ENCODE results near the gene EXD3.

EXD3 gene

DNA sequence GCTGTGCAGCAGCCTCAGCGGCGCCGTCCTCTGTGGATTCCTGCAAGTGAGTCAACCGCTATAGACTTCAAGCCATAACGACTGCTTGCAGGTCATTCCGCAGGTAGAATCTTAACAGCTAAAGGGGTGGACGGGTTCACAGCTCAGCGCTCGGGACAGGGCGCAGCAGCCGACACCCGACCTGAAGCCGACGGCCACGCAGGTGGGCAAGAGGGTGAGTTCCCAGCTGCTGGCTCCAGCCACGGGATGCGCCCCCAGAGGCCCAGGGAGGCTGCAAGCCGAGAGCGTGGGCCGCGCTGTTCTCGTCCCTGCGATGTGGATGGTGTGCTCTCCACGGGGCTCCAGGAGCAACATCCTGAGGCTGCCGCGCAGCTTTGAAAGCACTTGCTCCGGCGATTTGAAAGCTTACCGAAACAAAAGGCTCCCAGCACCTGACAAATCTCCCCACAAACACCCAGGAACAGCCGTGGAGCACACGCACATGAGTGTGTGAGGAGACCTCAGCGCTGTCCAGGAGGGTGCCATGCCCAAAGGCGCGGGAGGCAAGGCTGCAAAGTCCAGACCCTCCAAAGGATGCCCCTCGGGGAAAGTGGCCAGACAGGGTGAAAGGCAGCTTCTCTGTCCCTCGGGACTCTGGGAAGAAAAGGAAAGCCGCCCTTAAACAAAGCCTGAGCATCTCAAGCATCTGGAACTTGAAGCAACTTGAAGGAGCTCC is 48.7 kb downstream of the EXD3 start:
- no peak for DNase-seq

DNA sequence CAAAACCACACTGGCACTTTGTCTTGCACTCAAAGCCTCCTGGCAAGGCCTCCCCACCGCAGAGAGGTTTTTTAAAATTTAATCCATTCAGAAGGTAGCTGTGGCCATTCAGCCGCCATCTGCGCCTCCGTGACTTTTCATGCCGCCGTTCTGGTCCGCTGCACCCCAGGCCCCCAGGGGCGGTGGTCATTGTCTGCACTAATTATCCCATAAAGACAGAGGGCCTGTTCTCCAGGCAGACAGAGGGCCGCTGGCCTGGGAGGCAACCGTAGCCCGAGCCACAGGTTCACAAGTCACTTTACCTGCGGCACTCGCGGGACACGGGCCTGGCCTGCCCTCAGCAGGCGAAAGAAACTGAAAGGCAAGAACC is 49.4 kb downstream of the EXD3 start:
- no peak for DNase-seq

DNA sequence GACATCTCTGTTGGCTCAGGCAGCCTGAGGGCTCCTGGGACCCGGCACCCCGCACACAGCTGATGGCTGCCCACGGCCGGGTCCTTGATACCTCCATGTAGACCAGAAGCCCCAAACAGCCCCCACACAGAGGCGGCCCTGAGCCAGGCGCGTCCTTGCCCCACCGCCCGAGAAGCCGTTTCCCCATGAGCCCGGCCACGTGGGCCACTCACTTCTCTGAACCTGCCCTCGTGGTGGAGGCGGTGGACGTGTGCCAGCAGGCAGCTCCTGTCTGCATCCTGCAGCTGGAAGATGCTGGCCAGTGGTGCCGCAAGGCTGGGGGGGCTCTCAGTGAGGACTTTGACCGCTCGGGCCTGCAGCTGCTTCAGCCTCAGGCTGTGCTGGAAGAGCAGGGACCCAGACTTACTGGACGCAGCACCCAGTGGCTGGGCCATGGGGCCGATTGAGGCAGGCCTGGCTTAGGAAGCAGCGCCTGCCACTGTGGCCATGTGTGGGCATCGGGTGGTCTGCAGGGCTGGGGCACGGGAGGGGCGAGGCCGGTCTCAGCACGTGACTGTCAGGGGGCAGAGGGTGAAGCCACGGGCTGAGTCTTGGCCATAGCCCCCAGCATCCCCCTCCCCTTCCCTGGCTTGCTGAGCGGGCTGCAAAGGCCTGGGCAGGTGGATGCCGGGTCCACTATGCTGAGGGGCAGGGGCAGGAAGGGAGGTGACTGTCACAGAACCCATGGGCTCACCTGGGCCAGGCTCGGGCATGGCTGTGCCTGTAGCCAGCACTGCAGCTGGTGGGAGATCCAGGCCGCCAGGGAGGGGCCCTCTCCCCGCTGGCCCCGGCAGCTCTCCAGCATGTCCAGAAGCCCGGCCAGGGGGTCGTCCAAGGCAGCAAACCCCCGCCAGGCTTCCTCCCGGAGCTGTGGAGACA is 50.0 kb downstream of the EXD3 start:
- no peak for DNase-seq

DNA sequence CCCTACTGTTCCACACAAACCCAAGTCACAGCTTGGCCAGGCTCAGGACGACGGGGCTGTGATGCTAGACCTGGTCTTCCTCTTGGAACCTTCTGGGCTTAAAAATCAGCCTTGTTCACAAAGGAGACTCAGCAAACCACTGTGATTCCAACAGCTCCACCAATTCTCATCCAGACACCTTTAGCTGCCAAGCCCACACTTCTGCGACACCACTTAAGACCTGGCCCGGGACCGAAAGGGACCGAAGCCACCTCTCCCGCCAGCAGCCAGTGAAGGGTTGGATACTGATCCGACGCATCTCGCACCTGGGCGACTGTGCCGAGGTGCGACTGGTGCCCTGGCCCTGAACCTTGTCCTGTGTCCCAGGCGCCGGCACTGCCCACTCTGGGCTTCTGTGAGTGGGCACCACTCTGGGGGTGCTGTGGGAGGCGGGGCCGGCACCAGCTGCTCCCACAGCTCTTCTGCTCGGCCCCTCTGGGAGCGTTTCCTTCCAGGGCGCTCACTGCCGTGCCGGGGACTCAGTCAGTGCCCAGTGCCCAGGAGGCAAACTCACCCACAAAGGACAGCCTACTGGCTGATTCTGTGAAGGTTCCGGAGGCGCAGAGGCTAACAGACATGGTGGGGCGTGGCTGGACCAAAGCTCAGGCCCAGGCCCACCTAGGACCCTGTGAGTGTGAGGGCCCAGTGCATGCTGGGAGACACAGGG is 50.9 kb downstream of the EXD3 start:
- DNase-seq = no peak

DNA sequence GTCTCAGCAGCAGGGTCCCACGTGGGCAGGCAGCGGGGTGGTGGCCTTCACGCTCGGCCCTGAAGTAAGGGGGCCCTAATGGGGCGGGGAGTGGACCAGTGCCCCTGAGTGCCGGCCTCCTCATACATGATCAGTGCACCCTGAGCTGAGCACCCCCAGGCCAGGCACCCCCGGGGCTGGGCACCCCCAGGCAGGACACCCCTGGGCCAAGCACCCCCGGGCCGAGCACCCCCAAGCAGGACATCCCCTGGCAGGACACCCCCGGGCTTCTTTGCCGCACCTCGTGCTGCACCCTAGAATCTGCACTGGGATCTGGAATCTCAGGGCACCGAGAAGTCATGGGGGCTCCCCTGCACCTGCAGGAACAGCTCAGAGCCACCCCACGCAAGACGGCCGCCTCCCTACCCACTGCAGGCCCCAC is 51.4 kb downstream of the EXD3 start:
- DNase-seq = no peak

DNA sequence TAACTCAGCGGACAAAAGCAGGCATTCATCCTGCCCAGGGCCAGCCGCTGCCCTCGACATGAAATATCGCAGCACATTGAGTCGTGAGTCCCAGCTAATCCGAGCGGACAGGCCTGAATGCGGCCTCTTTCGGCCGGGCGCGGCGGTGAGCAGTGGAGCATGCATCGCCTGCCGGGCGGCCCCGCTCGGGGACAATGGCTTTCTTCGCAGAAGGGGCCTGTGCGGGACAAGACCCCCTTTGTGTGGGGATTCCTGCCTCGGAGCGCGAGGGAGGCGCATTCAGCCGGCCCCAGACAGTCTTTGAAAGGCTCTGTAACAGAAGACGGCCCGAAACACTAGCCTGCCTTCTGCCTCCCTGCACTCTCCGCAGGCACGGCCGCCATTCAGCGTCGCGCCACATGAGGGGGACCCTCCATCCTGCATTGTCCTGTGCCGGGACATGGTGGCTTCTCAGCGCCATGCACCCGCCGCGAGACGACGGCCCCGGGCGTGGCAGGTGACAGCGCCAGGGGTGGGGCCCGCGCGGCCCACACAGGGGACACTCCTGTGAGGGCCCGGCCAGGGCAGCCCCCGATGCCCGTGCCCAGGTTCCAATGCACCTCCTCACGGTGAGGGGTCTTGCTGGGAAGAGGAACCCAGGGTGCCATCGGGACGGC is 52.0 kb downstream of the EXD3 start:
- DNase-seq = no peak

DNA sequence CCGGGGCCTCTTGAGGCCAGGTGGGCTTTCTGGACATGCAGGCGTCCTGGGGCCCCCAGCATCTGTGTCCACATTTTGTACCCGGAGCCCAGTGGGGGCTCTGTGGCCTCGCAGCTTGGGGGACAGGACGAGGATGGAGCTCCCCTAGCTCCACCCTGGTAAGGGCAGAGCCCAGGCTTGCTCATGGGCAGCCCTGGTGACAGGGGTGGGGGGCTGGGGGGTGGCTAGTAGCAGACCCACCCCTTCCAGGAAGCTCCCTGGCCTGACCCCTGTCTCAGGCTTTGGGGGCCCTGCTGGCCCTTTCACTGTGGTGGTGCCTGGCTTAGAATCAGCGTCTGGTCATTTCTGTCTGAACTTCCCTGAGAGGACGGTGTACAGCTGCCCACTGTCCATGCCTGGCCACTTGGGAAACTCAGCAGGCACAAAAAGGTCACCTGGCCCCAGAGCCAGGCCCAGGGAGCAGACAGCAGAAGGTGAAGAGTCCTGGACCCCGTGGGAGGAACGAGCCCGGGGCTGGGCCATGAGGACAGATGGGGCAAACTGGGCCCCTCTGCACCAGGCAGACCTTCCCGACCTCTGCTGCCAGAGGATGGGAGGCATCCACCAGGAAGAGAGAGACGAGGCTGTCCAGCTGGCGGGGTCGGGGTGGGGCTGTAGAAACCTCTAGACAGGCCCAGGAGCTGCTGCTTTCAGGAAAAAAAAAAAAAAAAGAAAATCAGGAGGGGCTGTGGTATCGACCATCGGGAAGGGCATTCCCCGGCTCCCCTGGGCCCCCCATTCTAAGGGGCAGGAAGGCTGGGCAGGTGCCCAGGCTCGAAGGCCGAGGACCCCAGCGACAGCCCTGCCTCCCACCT is 52.8 kb downstream of the EXD3 start:
- DNase-seq = no peak

DNA sequence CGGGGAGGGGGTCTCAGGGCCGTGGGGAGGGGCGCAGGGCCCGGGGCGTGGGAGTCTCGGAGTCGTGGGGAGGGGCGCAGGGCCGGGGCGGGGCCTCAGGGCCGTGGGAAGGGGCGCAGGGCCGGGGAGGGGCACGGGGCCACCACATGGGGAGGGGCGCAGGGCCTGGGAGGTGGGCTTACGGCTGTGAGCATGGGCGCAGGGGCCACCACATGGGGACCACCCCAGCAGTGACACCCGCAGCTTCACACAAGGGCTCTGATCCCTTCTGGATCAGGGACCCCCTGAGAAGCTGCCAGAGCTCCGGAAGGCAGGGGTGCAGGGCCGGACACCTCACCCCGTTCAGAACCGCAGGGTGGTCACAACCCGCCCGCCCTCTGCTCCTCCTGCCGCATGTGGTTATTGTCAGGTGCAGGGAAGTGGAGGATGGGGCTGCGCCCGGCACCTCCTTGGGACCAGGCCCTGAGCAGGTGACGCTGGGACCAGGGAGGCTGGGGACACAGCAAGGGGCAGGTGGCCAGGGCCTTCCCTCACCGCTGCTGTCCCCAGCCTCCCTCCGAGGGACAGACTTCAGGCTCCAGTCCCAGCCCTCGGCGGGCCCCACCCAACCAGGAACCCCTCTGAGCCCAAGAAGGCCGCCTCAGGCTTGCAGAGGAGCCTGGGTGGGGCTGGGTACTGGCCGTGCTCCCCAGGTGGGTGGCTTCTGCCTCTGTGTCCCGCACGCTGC is 53.7 kb downstream of the EXD3 start:
- DNase-seq = no peak

DNA sequence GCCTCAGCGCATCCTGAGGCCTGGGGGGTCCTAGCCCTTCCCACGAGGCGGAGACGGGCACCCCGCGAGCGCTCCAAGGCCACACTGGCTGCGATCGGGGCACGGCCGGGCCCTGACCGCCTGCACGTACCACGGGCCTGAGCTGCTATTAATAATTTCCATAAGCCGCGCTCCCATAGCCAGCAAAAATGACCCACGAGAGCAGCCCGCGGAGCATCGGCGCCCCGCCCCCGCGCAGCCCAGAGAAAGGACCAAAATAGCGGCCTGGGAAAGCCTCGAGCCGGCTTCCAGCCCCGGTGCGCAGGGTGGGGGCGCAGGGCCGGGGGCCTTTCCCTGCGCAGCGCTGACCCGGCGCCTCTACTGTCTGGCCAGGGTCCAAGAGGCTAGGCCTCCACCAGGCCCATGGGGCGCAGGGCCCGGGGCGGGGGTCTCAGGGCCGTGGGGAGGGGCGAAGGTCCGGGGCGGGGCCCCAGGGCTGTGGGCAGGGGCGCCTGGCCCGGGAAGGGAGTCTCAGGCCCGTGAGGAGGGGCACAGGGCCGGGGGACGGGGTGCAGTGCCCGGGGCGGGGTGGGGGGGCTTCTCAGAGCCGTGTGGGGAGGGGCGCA is 54.4 kb downstream of the EXD3 start:
- no peak for DNase-seq

DNA sequence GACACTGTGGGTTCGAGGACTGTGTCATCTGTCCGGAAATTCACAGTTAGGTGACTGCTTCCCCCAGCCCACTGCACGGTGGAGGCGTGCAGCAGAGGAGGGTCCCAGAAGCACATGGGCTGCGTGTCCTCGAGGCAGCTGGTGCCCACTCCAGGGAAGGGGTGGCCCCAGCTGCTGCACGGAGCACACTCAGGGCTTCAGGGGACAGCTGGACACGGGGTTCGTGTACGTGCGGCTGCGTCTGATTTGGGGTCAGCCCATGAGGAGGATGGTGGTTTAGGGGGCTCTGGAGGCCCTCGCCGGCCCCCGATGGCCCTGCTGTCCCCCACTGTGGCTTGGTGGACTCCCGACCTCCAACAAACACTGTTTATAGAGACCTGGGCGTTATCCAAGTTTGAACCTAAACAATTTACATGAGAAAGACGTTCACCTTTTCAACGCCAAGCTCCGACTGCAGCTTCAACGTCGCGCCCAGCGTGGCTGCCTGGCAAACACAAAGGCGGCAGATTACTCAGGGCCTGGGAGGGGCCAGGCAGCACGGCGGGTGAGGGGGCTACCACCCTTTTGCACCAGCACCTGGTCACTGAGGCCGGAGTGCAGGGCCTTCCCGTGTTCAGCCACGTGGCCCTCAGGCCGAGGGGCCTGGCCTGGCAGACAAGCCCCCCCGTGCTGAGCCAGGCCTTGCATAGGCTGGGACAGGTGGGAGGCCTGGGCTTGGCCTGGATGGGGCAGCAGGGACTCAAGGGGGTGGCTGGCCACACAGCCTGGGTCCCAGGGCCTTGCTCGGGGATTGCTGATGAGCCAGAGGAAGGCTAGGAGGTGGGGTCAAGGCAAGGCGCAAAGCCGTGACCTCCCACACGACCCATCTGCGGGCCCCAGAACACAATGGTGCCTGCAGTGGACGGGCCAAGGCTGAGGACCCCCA is 55.2 kb downstream of the EXD3 start:
- DNase-seq = no peak

DNA sequence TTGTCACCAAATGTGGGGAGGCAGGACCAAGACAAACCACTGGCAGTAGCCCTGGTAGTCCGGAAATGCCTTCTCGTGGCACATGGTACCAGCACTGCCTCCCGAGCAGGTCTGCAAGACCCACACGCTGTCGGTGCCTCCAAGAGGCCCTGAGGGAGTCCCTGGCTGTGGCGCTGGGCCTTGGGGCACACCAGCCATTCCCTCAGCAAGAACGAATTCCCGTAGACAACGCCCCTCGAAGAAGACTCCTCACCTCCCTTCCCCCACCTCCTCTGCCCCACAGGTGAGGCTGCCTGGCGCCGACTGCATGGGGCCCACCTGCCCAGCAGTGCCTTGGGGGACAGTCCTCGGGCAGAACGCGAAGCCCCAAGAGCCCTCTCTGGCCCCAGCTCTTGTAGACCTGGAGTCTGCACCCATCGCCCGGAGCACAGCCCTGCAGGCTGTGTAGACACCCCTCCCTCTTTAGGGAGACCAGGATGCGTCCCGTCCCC is 56.0 kb downstream of the EXD3 start:
- no peak for DNase-seq

DNA sequence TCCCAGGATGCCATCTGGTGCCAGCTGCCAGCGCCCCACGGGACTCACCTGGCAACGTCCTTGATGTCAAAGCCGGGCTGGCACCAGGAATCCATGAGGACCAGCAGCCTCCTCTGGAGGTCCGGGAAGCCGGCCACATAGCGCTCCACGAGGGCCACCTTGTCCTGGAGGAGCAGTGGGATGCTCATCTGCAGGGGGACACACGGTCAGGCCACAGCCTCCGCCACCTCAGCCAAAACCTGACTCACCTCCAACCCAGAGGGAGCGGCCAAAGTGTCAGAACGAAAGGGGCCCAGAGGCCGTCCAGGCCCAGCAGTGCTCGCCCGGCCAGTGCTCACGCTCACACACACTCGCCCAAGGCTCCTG is 56.5 kb downstream of the EXD3 start:
- no peak for DNase-seq

DNA sequence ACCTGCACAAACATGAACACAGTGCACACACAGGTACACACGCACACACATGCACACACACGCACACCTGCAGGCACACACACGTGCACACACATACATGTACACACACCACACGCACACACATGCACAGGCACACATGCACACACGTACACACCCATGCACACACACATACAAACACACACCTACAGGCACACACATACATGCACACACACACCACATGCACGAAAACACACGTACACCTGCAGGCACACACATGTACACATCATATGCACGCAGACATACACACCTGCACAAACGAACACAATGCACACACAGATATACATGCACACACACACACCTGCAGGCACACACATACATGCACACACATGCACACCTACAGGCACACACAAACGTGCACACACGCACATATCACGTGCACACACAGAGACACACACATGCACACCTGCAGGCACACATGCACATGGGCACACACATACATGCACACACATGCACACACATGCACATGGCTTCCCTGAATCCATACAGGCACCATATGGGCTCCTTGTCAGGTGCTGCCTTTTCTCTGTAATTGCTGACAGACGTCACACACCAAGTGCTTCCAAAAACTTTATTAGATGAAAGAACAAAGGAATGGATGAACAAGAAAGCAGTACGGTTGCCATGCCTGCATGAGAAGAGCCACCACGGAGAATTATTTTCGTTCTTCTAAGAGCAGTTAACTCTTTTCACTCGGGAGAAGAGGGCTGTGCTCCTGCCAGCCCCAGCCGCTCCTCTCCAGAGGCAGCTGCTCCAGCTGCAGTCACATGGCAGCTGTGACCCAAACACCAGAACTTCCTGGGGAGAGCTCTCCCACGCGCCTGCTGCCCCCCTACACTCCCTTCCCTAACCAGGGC is 57.2 kb downstream of the EXD3 start:
- DNase-seq = no peak

DNA sequence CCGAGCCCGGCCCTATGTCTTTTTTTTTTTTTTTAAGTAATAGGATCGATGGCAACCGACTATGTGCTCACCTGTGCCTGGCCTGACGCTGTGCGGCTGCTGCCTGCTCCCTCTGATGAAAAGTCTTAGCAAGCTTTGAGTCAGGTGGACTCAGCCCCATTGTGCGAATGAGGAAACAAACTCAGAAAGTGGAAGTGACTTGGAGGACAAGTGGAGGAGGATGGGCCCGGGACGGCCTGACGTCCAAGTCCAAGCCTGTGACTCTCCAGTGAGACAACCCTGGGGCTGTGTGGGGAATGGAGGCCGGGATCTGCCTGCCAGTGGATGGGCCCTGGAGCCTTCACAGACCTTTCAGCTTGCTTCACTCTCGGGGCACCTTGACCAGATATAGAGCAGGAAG is 57.9 kb downstream of the EXD3 start:
- DNase-seq = no peak

DNA sequence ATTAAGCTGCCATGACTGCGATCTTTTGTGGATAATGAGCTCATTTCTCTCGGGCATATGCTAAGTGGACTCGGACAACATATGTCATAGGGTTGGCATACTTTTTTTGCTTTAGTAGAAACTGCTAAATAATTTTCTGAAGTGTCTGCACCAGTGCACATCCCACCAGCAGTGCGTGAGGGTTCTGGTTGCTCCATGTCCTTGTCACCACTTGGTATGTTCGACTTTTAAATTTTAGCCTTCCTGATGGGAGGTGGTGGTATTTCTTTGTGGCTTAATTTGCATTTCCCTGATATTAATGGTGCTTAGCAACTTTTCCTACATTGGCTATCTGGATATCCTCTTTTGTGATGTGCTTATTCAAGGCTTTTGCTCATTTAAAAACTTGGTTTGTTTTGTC is 63.1 kb downstream of the EXD3 start:
- DNase-seq = no peak

DNA sequence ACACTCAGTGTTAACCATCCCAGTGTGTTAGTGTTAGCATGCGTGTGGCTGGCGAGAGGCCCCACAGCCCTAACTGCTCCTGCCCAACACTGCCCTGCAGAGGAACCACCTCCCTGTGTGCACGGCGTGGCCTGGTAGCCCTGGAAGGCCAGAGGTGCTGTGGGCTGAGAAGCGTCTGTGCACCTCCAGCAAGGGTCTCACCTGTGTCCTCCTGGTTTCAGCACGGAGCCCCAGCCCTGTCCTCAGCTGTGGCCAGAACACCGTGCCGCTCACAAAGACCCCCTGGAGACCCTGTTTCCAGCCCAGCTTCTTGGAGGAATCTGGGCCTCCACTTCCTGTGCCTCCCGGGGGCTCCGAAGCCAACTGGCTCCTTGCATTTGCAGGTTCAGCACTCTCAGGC is 64.8 kb downstream of the EXD3 start:
- DNase-seq = no peak

DNA sequence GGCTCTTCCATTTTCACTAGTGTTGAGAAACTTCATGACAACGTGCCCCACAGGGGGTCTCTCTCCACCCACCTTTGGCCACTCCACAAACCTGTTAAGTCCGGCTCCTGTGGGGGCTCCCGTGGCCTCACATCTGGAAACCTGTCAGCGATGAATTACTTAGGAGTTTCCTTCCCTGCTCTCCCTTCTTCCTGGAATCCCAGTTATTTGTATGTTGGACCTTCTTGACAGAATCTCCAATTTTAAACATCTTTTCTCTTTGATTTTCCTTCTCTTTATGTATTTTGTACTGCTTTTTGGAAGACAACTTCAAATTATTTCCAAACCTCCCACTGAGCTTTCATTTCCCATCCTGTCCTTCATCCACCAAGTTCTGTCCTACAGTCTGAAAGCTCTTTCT is 65.8 kb downstream of the EXD3 start:
- no peak for DNase-seq

DNA sequence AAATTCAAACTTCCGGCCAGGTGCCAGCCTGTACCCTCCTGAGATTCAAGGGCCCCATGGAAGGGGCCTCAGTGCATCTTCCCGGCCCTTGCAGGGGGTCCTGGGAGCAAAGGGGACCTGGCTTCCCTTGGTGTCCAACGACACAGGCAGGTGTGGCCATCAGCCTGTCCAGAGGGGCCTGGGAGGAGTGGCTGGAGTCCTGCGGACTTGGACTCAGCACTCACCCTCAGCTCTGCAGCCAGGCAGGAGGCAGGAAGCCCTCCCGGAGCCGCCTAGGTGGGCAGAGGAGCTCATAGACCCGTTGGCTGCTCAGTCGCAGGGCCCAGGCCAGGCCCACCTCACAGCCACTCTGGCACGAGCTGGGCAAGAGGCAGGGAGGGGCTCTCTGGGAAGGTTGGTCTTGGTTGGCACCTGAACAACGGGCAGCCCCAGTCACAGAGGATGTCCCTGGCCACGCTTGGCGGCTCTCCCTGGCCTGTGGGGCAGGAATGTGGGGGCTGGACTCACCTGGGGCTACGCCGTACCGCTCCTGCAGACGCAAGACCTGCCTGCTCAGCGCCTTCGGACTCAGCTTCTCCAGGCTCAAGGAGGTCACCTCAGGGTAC is 67.1 kb downstream of the EXD3 start:
- DNase-seq = no peak

All from CD4-positive, alpha-beta T cell treated with Interleukin-12 subunit alpha and Interleukin-12 subunit beta, for 1 hour (primary cell).